K562 treated with DMSO at 1 percent for 12 hours (cell line): ENCODE data around the gene COMP. TPM values are rescaled to one million over a fixed set of nuclear protein-coding genes. Genes with fewer than 3 reads are reported as not detected.

Source experiments
- total RNA-seq: library from RNA; unstranded; fragments of 300-600 nt; gene quantifications from 2 replicates; pipeline ENCODE4 v1.2.3, GENCODE V29; 2022; ENCODE audit not compliant: insufficient read depth

COMP gene
- total RNA-seq, result not detected in 2 replicates

GRCh38 chr19:18790566-18791314 is at the start of gene COMP:
TSS of gene COMP (minus strand) at chr19:18791305. CDS start at chr19:18791269, 36 bp downstream.

GRCh38 chr19:18831524-18832305 is 40.6 kb upstream of the COMP start, which contains the start of gene UPF1:
TSS of gene UPF1 (plus strand) at chr19:18831959. CDS start at chr19:18832210, 251 bp downstream.

Other genes with a start within 250 kb of the COMP start
- gene FKBP8, start 247.7 kb downstream of the COMP start, total RNA-seq, result 233 and 342 TPM in 2 replicates
- 129 and 146 TPM in 2 replicates for gene KXD1, start 233.4 kb downstream of the COMP start, total RNA-seq
- gene UBA52, start 219.4 kb downstream of the COMP start, total RNA-seq, result 2,712 and 3,383 TPM in 2 replicates
- gene REX1BD, start 202.5 kb downstream of the COMP start, total RNA-seq, result 74.6 and 112 TPM in 2 replicates
- gene CRLF1, start 184.5 kb downstream of the COMP start, total RNA-seq, result 3.0 and 3.1 TPM in 2 replicates
- 0.74 TPM in 1 of 2 replicates, not detected in the other for gene TMEM59L, start 178.4 kb downstream of the COMP start, total RNA-seq
- 9.6 and 12.1 TPM in 2 replicates for gene KLHL26, start 154.3 kb downstream of the COMP start, total RNA-seq
- 11.3 and 15.6 TPM in 2 replicates for gene CRTC1, start 107.6 kb downstream of the COMP start, total RNA-seq
- 43.6 and 72.0 TPM in 2 replicates for gene UPF1, start 40.7 kb upstream of the COMP start, total RNA-seq
- gene CERS1, start 104.9 kb upstream of the COMP start, total RNA-seq, result 0.48 TPM in 2 replicates
- 371 and 510 TPM in 2 replicates for gene COPE, start 128.1 kb upstream of the COMP start, total RNA-seq
- 66.8 and 82.9 TPM in 2 replicates for gene DDX49, start 128.4 kb upstream of the COMP start, total RNA-seq
- 7.5 and 8.3 TPM in 2 replicates for gene HOMER3, start 149.9 kb upstream of the COMP start, total RNA-seq
- 39.5 and 84.6 TPM in 2 replicates for gene SUGP2, start 242.2 kb upstream of the COMP start, total RNA-seq
- 28.6 and 29.5 TPM in 2 replicates for gene ARMC6, start 242.3 kb upstream of the COMP start, total RNA-seq